H1 (cell line): ENCODE measurements around the gene PARD6B. TPM values are rescaled to one million over a fixed set of nuclear protein-coding genes. Genes with fewer than 3 reads are reported as not detected.

Experiments
- CTCF ChIA-PET: fragments of 300-600 bp; sonication (Branson Sonifier 250); formaldehyde crosslinking; loops from one replicate; lab custom pipeline; 2021; ENCODE audit not compliant: partially characterized antibody; lab: Charles Lee
- POLR2A ChIA-PET: fragments of 300-600 bp; sonication (Branson Sonifier 250); formaldehyde crosslinking; loops from one replicate; lab custom pipeline; 2021; ENCODE audit warnings: inconsistent platforms; ENCODE audit not compliant: partially characterized antibody; lab: Charles Lee
- DNase-seq, 2 experiments: peaks; one replicate each; pipeline versions ENCODE4 v3.0.0 to v3.0.0-alpha.2; 2010 to 2022; ENCODE audit warnings: low spot score in 2 of 2, low read depth in 1 of 2, mixed read lengths in 1 of 2
- FAIRE-seq: peaks from 2 replicates; lab custom pipeline; 2011; peaks lifted over from hg19 to GRCh38; lab: Jason Lieb, UNC
- H2AFZ ChIP-seq: 2 replicates; pipeline ENCODE4 v1.8.1; 2012; ENCODE audit warnings: low read length, inconsistent platforms
- H2AK5ac ChIP-seq: 2 replicates; pipeline ENCODE4 v1.6.1; 2013; ENCODE audit warnings: low read depth, low read length
- H2BK120ac ChIP-seq: replicated peaks from 2 replicates; pipeline ENCODE3; 2013; ENCODE audit warnings: low read depth, low read length, inconsistent platforms
- H2BK12ac ChIP-seq: 2 replicates; pipeline ENCODE4 v1.6.1; 2013; ENCODE audit warnings: low read depth, low read length
- H2BK15ac ChIP-seq: 2 replicates; pipeline ENCODE4 v1.6.1; 2013; ENCODE audit warnings: low read length
- H2BK20ac ChIP-seq: 2 replicates; pipeline ENCODE4 v1.6.1; 2013; ENCODE audit warnings: low read length
- H2BK5ac ChIP-seq: 2 replicates; pipeline ENCODE4 v1.6.1; 2013; ENCODE audit warnings: low read depth, low read length
- H3K14ac ChIP-seq: 2 replicates; pipeline ENCODE4 v1.6.1; 2013; ENCODE audit warnings: inconsistent platforms; ENCODE audit not compliant: insufficient read length
- H3K18ac ChIP-seq: 2 replicates; pipeline ENCODE4 v1.6.1; 2013; ENCODE audit warnings: low read length; ENCODE audit errors: extremely low read depth
- H3K23ac ChIP-seq: 2 replicates; pipeline ENCODE4 v1.6.1; 2013; ENCODE audit warnings: inconsistent platforms; ENCODE audit not compliant: insufficient read length
- H3K23me2 ChIP-seq: 2 replicates; pipeline ENCODE4 v1.6.1; 2013; ENCODE audit warnings: low read depth, low read length
- H3K27ac ChIP-seq: 2 replicates; pipeline ENCODE4 v1.6.1; 2011; ENCODE audit warnings: low read depth, low read length, inconsistent platforms
- H3K27me3 ChIP-seq, 4 experiments: replicated peaks in 1 of 4; 1 replicate in 1 of 4; 2 replicates in 3 of 4; pipeline versions ENCODE4 v1.6.1 to v1.8.1; 2011 to 2013; ENCODE audit warnings: low read length in 3 of 4, mild to moderate bottlenecking in 3 of 4, inconsistent platforms in 2 of 4, mixed read lengths in 2 of 4, moderate library complexity in 1 of 4; ENCODE audit not compliant: control insufficient read depth in 3 of 4, insufficient read depth in 3 of 4; ENCODE audit errors: extremely low read depth in 1 of 4
- H3K36me3 ChIP-seq, 4 experiments: 2 replicates each; pipeline versions ENCODE4 v1.6.1 to v1.8.1; 2011 to 2013; ENCODE audit warnings: mild to moderate bottlenecking in 4 of 4, low read length in 3 of 4, moderate library complexity in 2 of 4, control low read depth in 1 of 4, inconsistent platforms in 1 of 4; ENCODE audit not compliant: insufficient read depth in 4 of 4, control insufficient read depth in 2 of 4
- H3K4ac ChIP-seq: replicated peaks from 2 replicates; pipeline ENCODE3; 2013; ENCODE audit warnings: low read length, low read depth, mixed read lengths, inconsistent platforms; ENCODE audit not compliant: insufficient read length
- H3K4me1 ChIP-seq, 4 experiments: replicated peaks in 1 of 4; 1 replicate in 1 of 4; 2 replicates in 3 of 4; pipeline versions ENCODE4 v1.6.1 to v1.8.1; 2011 to 2013; ENCODE audit warnings: low read length in 3 of 4, inconsistent platforms in 2 of 4, mixed read lengths in 1 of 4; ENCODE audit not compliant: insufficient read depth in 4 of 4, control insufficient read depth in 3 of 4
- H3K4me2 ChIP-seq, 2 experiments: 2 replicates each; pipeline versions ENCODE4 v1.6.1 to v1.8.1; 2011 to 2013; ENCODE audit warnings: low read depth in 2 of 2, low read length in 2 of 2, control low read depth in 1 of 2, inconsistent platforms in 1 of 2, mild to moderate bottlenecking in 1 of 2; ENCODE audit not compliant: insufficient read depth in 1 of 2
- H3K4me3 ChIP-seq, 4 experiments: fragments of 200-600, 300-600 bp in 1 of 4; sonication (generic), shearing (Covaris generic), sonication (Bioruptor Twin) in 1 of 4; 2 replicates each; pipeline versions ENCODE4 v1.5.1 to v1.8.1; 2011 to 2016; ENCODE audit warnings: low read length in 4 of 4, low read depth in 3 of 4, control low read depth in 2 of 4, inconsistent platforms in 2 of 4, mild to moderate bottlenecking in 2 of 4, mixed read lengths in 1 of 4, moderate library complexity in 1 of 4; ENCODE audit not compliant: insufficient read depth in 2 of 4; ENCODE audit errors: extremely low read depth in 1 of 4
- H3K56ac ChIP-seq: replicated peaks from 2 replicates; pipeline ENCODE3; 2013; ENCODE audit warnings: low read depth, mild to moderate bottlenecking, mixed read lengths, low read length, inconsistent platforms; ENCODE audit not compliant: insufficient read length
- H3K79me1 ChIP-seq: 2 replicates; pipeline ENCODE4 v1.6.1; 2013; ENCODE audit warnings: low read depth, low read length, control low read depth
- H3K79me2 ChIP-seq, 2 experiments: 2 replicates each; pipeline versions ENCODE4 v1.6.1 to v1.8.1; 2012 to 2013; ENCODE audit warnings: low read length in 2 of 2, mild to moderate bottlenecking in 2 of 2, inconsistent platforms in 1 of 2; ENCODE audit not compliant: insufficient read depth in 2 of 2, control insufficient read depth in 1 of 2
- H3K9ac ChIP-seq, 4 experiments: replicated peaks in 1 of 4; 1 replicate in 1 of 4; 2 replicates in 3 of 4; pipeline versions ENCODE4 v1.6.1 to v1.8.1; 2011 to 2013; ENCODE audit warnings: low read depth in 3 of 4, low read length in 3 of 4, control low read depth in 2 of 4, mild to moderate bottlenecking in 2 of 4, moderate library complexity in 2 of 4, inconsistent platforms in 1 of 4; ENCODE audit errors: extremely low read depth in 1 of 4
- H3K9me3 ChIP-seq, 2 experiments: 2 replicates each; pipeline versions ENCODE4 v1.6.1 to v1.8.1; 2012 to 2013; ENCODE audit warnings: mild to moderate bottlenecking in 2 of 2, moderate library complexity in 2 of 2, control low read depth in 1 of 2, inconsistent platforms in 1 of 2, low read depth in 1 of 2, low read length in 1 of 2, mixed read lengths in 1 of 2; ENCODE audit not compliant: insufficient read depth in 2 of 2
- H4K20me1 ChIP-seq, 2 experiments: replicated peaks in 1 of 2; 2 replicates each; pipeline versions ENCODE3 to v1.8.1; 2011 to 2013; ENCODE audit warnings: inconsistent platforms in 2 of 2, low read length in 2 of 2, mild to moderate bottlenecking in 1 of 2; ENCODE audit not compliant: insufficient read depth in 2 of 2, control insufficient read depth in 1 of 2
- H4K5ac ChIP-seq: 2 replicates; pipeline ENCODE4 v1.6.1; 2013; ENCODE audit warnings: low read length, low read depth, mixed read lengths, inconsistent platforms; ENCODE audit not compliant: insufficient read length
- H4K8ac ChIP-seq: 2 replicates; pipeline ENCODE4 v1.8.0; 2013; ENCODE audit warnings: mild to moderate bottlenecking, moderate library complexity, low read length, inconsistent platforms; ENCODE audit not compliant: insufficient read depth; ENCODE audit errors: extremely low read depth
- H4K91ac ChIP-seq: replicated peaks from 2 replicates; pipeline ENCODE3; 2013; ENCODE audit warnings: low read length, mixed read lengths, inconsistent platforms; ENCODE audit not compliant: insufficient read length
- HDAC2 ChIP-seq, 2 experiments: fragments of 300-600 bp in 1 of 2; sonication (generic) in 1 of 2; IDR thresholded peaks; 2 replicates each; pipeline ENCODE4 v1.6.1; 2011 to 2012; ENCODE audit warnings: low read depth in 2 of 2, low read length in 2 of 2, mild to moderate bottlenecking in 2 of 2, moderate library complexity in 2 of 2, borderline replicate concordance in 1 of 2, inconsistent platforms in 1 of 2
- KDM4A ChIP-seq: IDR thresholded peaks from one replicate; pipeline ENCODE4 v1.7.1; 2012; ENCODE audit warnings: low read depth, mild to moderate bottlenecking, moderate library complexity, low read length, inconsistent platforms; ENCODE audit not compliant: severe bottlenecking
- MAFK ChIP-seq: IDR thresholded peaks from 2 replicates; pipeline ENCODE4 v1.6.1; 2012; ENCODE audit warnings: low read depth, mild to moderate bottlenecking, improper control_type of control experiment, low read length
- MAX ChIP-seq: IDR thresholded peaks from 2 replicates; pipeline ENCODE4 v1.6.1; 2012; ENCODE audit warnings: inconsistent platforms
- POLR2A ChIP-seq, 2 experiments: IDR thresholded peaks; 1 replicate in 1 of 2; 2 replicates in 1 of 2; pipeline ENCODE4 v1.6.1; 2011; ENCODE audit warnings: low read depth in 2 of 2, low read length in 2 of 2, mild to moderate bottlenecking in 2 of 2; ENCODE audit errors: control extremely low read depth in 1 of 2
- RAD21 ChIP-seq, 2 experiments: IDR thresholded peaks in 1 of 2; conservative IDR thresholded peaks in 1 of 2; 2 replicates each; pipeline ENCODE4 v1.6.1; 2011; ENCODE audit warnings: low read depth in 2 of 2, low read length in 2 of 2, improper control_type of control experiment in 1 of 2, inconsistent platforms in 1 of 2, mild to moderate bottlenecking in 1 of 2, moderate library complexity in 1 of 2
- TAF1 ChIP-seq: IDR thresholded peaks from 2 replicates; pipeline ENCODE4 v1.6.1; 2011; ENCODE audit warnings: mild to moderate bottlenecking, low read depth, low read length
- TAF7 ChIP-seq: optimal IDR thresholded peaks from 2 replicates; pipeline ENCODE3; 2011; ENCODE audit warnings: low read depth, mild to moderate bottlenecking, inconsistent platforms, low read length, moderate library complexity, borderline replicate concordance
- TCF12 ChIP-seq: IDR thresholded peaks from 2 replicates; pipeline ENCODE4 v1.6.1; 2011; ENCODE audit warnings: low read depth, mild to moderate bottlenecking, low read length
- YY1 ChIP-seq: IDR thresholded peaks from 2 replicates; pipeline ENCODE4 v1.6.1; 2011; ENCODE audit warnings: low read depth, mild to moderate bottlenecking, low read length
- WGBS, 2 experiments: shearing (Covaris generic) in 1 of 2; methylation state at CpG; one replicate each; pipeline versions ENCODE4 v1.1.6 to v1.1.7; 2013 to 2015; ENCODE audit warnings: low lambda C conversion rate in 2 of 2, mixed read lengths in 2 of 2, inconsistent platforms in 1 of 2, low coverage in 1 of 2, missing lambda C conversion rate in 1 of 2; ENCODE audit not compliant: insufficient replicate concordance in 2 of 2, insufficient coverage in 1 of 2, insufficient read length in 1 of 2; ENCODE audit errors: extremely low coverage in 1 of 2, missing lambda C conversion rate in 1 of 2; 5-methylcytosine and 5-hydroxymethylcytosine counted together
- polyA plus RNA-seq, 7 experiments: library from polyadenylated mRNA; depleted of rRNA in 3 of 7; stranded (reverse) in 5 of 7; unstranded in 2 of 7; fragments of >200 nt in 5 of 7; fragments of 200-250 nt in 2 of 7; gene quantifications; 1 replicate in 5 of 7; 2 replicates in 1 of 7; 4 replicates in 1 of 7; pipeline versions ENCODE4 v1.2.1 to v1.2.3, GENCODE V29; 2011 to 2013; ENCODE audit warnings: missing spikeins in 2 of 7, mixed read lengths in 2 of 7
- total RNA-seq: library from RNA; stranded (reverse); fragmentation: NEBNext Ultra II Directional; extraction: Animal tissue kit (Norgen Biotek cat#: 25700); gene quantifications from 2 replicates; pipeline ENCODE4 v1.2.1, GENCODE V29; 2021

PARD6B gene
- total and polyA plus RNA-seq, 2 of the 8 experiments (the other 6 are each of a cell fraction or from before 2014, with no cell fraction given): 5.2 to 34.1 TPM

GRCh38 chr20:50794846-50795634 lies 63.7 kb downstream of the PARD6B start, which contains the start of gene BCAS4:
Gene BCAS4, plus strand, starts transcription at chr20:50795061. Its CDS starts 23 bp downstream, at chr20:50795084.
- no peak within 1 kb of the TSS for H2BK120ac ChIP-seq
- peaks cover 4% of the 10 kb centered on the region for H3K79me1 ChIP-seq
- H3K36me3 ChIP-seq: no peaks in the 10 kb centered on the region
- no peak within 1 kb of the TSS for H3K27ac ChIP-seq
- H3K4ac ChIP-seq: no peak within 1 kb of the TSS
- peak within 1 kb of the TSS; percentile 77 for H3K56ac ChIP-seq
- H4K20me1 ChIP-seq: no peaks in the 10 kb centered on the region
- peak within 1 kb of the TSS; percentile 71; the same call in 1 of the 2 replicates for H2AFZ ChIP-seq
- H2BK12ac ChIP-seq: no peak within 1 kb of the TSS
- no peak within 1 kb of the TSS for H3K23ac ChIP-seq
- CTCF ChIA-PET: interaction anchor here (0.7 to 7.8 kb wide), 50 partner anchors 8 to 207 kb away, joined by 3 to 68 read pairs (median 5); partner anchors contain the start of genes ADNP, DPM1, MOCS3 and RIPOR3
- H3K18ac ChIP-seq: peak within 1 kb of the TSS; percentile 48
- POLR2A ChIA-PET: interaction anchor here (0.6 to 2.5 kb wide), 13 partner anchors 13 to 170 kb away, joined by 3 to 30 read pairs (median 3); partner anchors contain the start of genes ADNP, DPM1 and MOCS3
- no peak for FAIRE-seq
- H4K91ac ChIP-seq: no peak within 1 kb of the TSS
- H3K4me3 ChIP-seq: peak within 1 kb of the TSS; percentile 72 to 93 (median 82)
- no peak within 1 kb of the TSS for H3K14ac ChIP-seq
- H2BK5ac ChIP-seq: no peak within 1 kb of the TSS
- no peaks in the 10 kb centered on the region; a peak in 1 of 4 replicates for H3K79me2 ChIP-seq
- no peak within 1 kb of the TSS for H4K5ac ChIP-seq
- H4K8ac ChIP-seq: peak within 1 kb of the TSS; percentile 53; the same call in 1 of the 2 replicates
- H3K4me1 ChIP-seq: peaks cover 3 to 6% (median 4%) of the 10 kb centered on the region in 4 experiments; a peak in 5 of 7 replicates
- no peak within 1 kb of the TSS for H2BK20ac ChIP-seq
- peak within 1 kb of the TSS in 3 of 4 experiments; percentile 45 to 55 (median 45); a peak in 5 of 7 replicates for H3K9ac ChIP-seq
- peak; percentile 79 to 89 for DNase-seq
- H3K9me3 ChIP-seq: no peaks in the 10 kb centered on the region
- H3K23me2 ChIP-seq: peaks cover 1% of the 10 kb centered on the region; the same call in 1 of the 2 replicates
- no peak within 1 kb of the TSS for H2BK15ac ChIP-seq
- 2% methylated on average over 63 of the region's 92 CpGs; no CpG with 5 or more reads in 1 of the 2 experiments for WGBS, 2 experiments
- no peaks in the 10 kb centered on the region; a peak in 1 of 7 replicates for H3K27me3 ChIP-seq
- H3K4me2 ChIP-seq: peak within 1 kb of the TSS; percentile 56 to 67
- H2AK5ac ChIP-seq: no peak within 1 kb of the TSS
- TF ChIP-seq RAD21 (IDR thresholded peaks at IDR 0.05 in 1 of 2, conservative IDR thresholded peaks at IDR 0.05 in 1 of 2; ENCODE audit: low read depth in 2 of 2, low read length in 2 of 2) (peak; percentile 65 to 89), TAF7 (peak; percentile 39), HDAC2 (IDR thresholded peaks at IDR 0.05; ENCODE audit: borderline replicate concordance in 1 of 2, low read depth in 2 of 2, low read length in 2 of 2) (peak in 1 of 2 experiments; percentile 59; a peak in 1 of 4 replicates), KDM4A (peak; percentile 92), TAF1 (peak; percentile 44; the same call in 1 of the 2 replicates), MAFK (no peak), POLR2A (IDR thresholded peaks at IDR 0.05; ENCODE audit: control extremely low read depth in 1 of 2, low read depth in 2 of 2, low read length in 2 of 2) (peak in 1 of 2 experiments; percentile 61; a peak in 2 of 3 replicates), YY1 (peak; percentile 61; the same call in 1 of the 2 replicates), TCF12 (0 out of 2 replicates have a peak, but pooled peaks have one; percentile 85), MAX (peak; percentile 8; the same call in 1 of the 2 replicates)
